Erythroblast (primary cell): Measurements from ENCODE around the gene SLC9A5.

Experiments used
- DNase-seq, 2 experiments: peaks; one replicate each; lab custom pipeline; 2025; lab: John Stamatoyannopoulos, UW
- GATA1 ChIP-seq: IDR thresholded peaks from 2 replicates; pipeline ENCODE4 v1.6.1; 2011; ENCODE audit warnings: low read depth, mild to moderate bottlenecking, control low read depth, low read length, moderate library complexity
- POLR2A ChIP-seq: IDR thresholded peaks from 2 replicates; pipeline ENCODE4 v1.6.1; 2011; ENCODE audit warnings: mild to moderate bottlenecking, low read length

The SLC9A5 gene

GRCh38 chr16:67237396-67238277, 11.1 kb upstream of the SLC9A5 start:
- no peak for TF ChIP-seq POLR2A
- no peak for TF ChIP-seq GATA1
- DNase-seq: no peak

DNA sequence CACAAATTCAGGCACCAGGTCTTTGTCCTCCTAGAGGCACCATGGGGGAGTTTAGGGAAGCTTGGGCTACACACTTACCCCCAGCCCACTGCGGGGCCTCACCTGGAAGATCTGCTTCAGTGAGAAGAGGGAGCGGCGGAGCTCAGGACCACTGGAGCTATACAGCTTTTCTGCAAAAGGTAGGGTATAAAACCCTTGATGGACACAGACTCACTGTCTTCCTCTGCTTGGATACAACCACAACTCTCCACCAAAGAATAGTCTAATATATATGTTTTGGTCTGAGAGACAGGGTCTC, 10.6 kb upstream of the SLC9A5 start:
- TF ChIP-seq GATA1 (no peak), POLR2A (no peak)
- no peak for DNase-seq

DNA sequence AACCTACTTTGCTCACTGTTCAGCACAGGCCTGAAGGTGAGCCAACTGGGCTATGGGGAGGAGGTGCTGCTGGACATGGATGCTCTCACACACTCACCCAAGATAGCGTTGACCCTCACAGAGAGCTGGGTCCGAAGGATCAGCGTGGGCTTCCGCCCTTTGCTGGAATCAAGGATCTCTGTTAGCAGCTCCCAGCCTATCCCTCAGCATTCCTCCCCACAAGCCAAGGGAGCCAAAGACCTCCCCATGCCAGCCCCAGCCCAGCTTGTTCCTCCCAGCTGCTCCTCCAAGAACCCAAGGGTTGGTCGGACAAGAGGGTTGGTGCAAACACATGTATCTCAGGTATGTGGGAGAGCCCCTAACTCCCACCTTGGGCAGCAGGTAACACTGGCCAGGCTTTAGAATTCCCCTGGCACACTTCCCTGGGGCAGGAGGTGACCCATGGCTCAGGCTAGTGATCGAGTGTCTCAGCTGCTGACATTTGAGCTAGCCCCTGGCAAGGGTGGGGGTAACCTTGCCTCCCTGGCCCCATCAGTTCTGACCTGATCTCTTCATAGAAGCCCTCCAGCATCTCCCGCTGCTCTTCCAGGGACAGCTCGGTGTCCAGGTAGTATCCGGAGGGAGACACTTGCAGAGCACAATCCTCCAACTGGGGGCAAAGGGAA, 9.8 kb upstream of the SLC9A5 start:
- DNase-seq: no peak
- TF ChIP-seq GATA1 (no peak), POLR2A (no peak)

GRCh38 chr16:67240506-67240905, 8.3 kb upstream of the SLC9A5 start:
- TF ChIP-seq GATA1 (no peak), POLR2A (no peak)

GRCh38 chr16:67241008-67241900, 7.5 kb upstream of the SLC9A5 start:
- peak in 1 of 2 experiments; percentile 51 for DNase-seq
- TF ChIP-seq GATA1: no peak
- no peak for TF ChIP-seq POLR2A

More at GRCh38 chr16:67240506-67240905, 8.3 kb upstream of the SLC9A5 start:
- DNase-seq: peak; percentile 30 to 47

DNA sequence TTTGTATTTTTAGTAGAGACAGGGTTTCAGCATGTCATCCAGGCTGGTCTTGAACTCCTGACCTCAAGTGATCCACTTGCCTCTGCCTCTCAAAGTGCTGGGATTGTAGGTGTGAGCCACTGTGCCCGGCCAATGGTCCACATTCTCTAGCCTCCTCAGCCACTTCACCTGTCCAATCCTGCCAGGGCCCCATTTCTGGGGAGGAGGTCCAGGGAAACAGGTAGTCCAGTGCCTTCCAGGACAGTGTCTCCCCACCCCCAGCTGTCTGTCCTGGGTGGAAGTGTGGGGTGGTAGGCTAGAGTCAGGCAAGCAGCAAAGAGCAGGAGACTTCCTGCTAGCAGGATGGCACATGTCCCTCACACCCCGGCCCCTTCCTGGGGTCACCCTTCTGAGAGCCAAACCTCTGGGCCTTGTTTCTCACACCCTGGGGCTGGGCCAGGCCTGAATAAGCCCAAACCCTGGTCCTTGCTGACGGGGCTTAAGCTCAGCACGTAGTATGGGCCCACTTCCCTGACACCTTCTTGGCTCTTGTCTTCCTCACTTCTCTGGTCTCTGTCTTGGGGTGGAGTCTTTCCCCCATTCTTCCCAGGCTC, 6.5 kb upstream of the SLC9A5 start:
- no peak for DNase-seq
- TF ChIP-seq GATA1: no peak
- TF ChIP-seq POLR2A: no peak

DNA sequence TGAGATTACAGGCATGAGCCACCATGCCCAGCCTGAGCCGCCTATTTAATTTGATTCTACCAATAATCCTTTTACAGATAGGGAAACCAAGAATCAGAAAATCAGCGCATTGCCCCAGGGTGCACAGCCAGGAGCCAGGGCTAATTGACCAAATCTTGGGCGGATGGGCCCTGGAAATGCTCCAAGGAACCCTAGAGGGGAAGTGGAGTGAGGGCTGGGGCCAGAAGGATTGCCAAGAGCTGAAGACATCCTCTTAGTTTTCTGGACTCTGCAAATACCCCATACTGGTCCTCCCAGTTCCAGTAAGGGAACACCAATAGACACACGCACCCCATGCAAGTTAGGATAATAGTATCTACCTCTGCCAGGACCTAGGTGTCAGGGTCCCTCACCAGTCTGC, 5.3 kb upstream of the SLC9A5 start:
- DNase-seq: no peak
- TF ChIP-seq GATA1 (no peak), POLR2A (no peak)

- DNase-seq: peak; percentile 33 to 63
- TF ChIP-seq POLR2A (no peak), GATA1 (no peak)
Measured at GRCh38 chr16:67244387-67245185, 4.2 kb upstream of the SLC9A5 start.

GRCh38 chr16:67245186-67245585, 3.6 kb upstream of the SLC9A5 start:
- TF ChIP-seq GATA1: no peak
- TF ChIP-seq POLR2A: no peak
- DNase-seq: no peak

DNA sequence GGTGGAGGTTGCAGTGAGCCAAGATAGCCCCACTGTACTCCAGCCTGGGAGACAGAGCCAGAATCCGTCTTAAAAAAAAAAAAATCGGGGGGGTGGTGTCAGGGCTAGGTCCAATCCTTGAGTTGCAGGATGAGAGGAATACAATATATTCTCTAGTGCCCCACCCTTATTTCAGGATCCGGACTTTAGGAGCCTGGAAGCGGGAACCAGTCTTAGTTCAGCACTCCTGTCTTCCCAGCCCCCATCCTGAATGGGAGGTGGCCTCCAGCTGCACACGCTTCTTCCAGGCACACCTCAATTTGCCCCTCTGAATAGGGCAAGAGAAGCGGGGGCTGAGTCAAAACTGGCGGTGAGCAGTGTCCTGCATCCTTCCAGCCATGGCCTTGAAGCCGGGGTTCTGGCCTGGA, 3.1 kb upstream of the SLC9A5 start:
- no peak for DNase-seq
- TF ChIP-seq POLR2A (no peak), GATA1 (no peak)

- peak; percentile 40 for TF ChIP-seq POLR2A
- TF ChIP-seq GATA1: no peak
- DNase-seq: peak; percentile 75 to 81
Measured at GRCh38 chr16:67246081-67246755, 2.6 kb upstream of the SLC9A5 start.

DNA sequence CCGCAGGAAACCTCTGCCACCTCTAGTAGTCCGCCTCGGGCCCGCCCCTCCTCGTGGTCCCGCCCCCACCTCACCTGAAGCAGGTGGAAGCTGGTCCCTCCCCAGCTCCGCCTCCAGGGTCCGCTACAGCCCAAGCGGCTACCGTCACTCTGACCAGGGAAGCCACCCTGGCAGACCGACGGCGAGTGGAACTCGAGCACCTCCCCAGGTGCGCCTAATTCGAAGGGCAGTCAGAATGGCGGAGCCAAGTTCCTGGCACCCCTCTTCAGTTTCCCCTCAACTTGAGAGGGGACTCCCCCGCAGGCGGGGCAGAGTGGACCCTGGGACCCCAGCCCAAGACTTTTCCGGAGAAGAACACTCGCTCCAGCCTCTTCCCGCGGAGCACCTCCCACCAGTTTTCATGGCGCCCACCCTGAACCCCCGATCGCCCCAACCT, 2.0 kb upstream of the SLC9A5 start:
- TF ChIP-seq POLR2A: no peak
- TF ChIP-seq GATA1: no peak

More for the DNA sequence above, 2.0 kb upstream of the SLC9A5 start:
- peak in 1 of 2 experiments; percentile 76 for DNase-seq
